HL-60 (cell line): ENCODE data around the gene S1PR3.

ENCODE experiments used
- DNase-seq, 2 experiments: peaks; one replicate each; pipeline ENCODE4 v3.0.0-alpha.2; 2010 to 2020; ENCODE audit warnings: low read depth in 1 of 2, low spot score in 1 of 2
- H3K27ac ChIP-seq: fragments of 250-450 bp; sonication (Bioruptor Pico); replicated peaks from 2 replicates; pipeline ENCODE4 v1.5.1; 2020; ENCODE audit warnings: mild to moderate bottlenecking, moderate library complexity
- H3K27me3 ChIP-seq: fragments of 250-450 bp; sonication (Bioruptor Pico); 2 replicates; pipeline ENCODE4 v1.5.1; 2021; ENCODE audit warnings: mild to moderate bottlenecking, moderate library complexity; ENCODE audit not compliant: insufficient read depth, poor library complexity, severe bottlenecking
- H3K4me3 ChIP-seq: replicated peaks from 2 replicates; pipeline ENCODE4 v1.5.1; 2011; ENCODE audit warnings: mild to moderate bottlenecking, control low read depth, low read length; ENCODE audit not compliant: insufficient read depth
- GABPA ChIP-seq: IDR thresholded peaks from 2 replicates; pipeline ENCODE4 v1.6.1; 2012; ENCODE audit warnings: low read depth
- POLR2AphosphoS5 ChIP-seq: IDR thresholded peaks from 2 replicates; pipeline ENCODE4 v1.6.1; 2012; ENCODE audit warnings: low read depth
- SPI1 ChIP-seq: IDR thresholded peaks from 2 replicates; pipeline ENCODE4 v1.6.1; 2012; ENCODE audit warnings: low read depth, mild to moderate bottlenecking, borderline replicate concordance
- TF ChIP-seq, protein P1 (sequence below): IDR thresholded peaks from 2 replicates; pipeline ENCODE4 v1.6.1; 2012; ENCODE audit warnings: low read depth; ENCODE audit not compliant: insufficient replicate concordance
- TF ChIP-seq, protein P2 (sequence below): IDR thresholded peaks from one replicate; pipeline ENCODE4 v1.5.1; 2011; ENCODE audit warnings: low read length, control low read depth, inconsistent platforms; ENCODE audit not compliant: insufficient read depth

The S1PR3 gene

DNA sequence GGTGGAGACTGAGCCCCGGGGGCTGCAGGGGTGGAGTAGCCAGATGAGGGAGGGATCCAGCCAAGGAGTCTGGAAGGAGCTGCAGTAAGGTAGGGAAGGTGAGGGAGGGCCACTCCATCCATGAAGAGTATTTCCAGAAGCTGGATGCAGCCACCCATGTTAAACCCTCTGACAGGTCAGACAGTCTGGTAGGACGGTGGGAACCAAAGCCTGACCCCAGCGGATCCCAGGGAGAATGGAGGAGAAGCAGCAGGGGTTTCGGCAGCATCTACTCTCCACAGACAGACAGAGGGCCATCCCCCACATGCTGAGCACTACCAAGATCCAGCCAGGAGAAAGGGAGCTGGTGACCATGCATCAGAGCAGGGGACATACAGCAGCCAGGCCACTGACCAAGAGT lies 22.5 kb upstream of the S1PR3 start:
- TF ChIP-seq, protein P1, sequence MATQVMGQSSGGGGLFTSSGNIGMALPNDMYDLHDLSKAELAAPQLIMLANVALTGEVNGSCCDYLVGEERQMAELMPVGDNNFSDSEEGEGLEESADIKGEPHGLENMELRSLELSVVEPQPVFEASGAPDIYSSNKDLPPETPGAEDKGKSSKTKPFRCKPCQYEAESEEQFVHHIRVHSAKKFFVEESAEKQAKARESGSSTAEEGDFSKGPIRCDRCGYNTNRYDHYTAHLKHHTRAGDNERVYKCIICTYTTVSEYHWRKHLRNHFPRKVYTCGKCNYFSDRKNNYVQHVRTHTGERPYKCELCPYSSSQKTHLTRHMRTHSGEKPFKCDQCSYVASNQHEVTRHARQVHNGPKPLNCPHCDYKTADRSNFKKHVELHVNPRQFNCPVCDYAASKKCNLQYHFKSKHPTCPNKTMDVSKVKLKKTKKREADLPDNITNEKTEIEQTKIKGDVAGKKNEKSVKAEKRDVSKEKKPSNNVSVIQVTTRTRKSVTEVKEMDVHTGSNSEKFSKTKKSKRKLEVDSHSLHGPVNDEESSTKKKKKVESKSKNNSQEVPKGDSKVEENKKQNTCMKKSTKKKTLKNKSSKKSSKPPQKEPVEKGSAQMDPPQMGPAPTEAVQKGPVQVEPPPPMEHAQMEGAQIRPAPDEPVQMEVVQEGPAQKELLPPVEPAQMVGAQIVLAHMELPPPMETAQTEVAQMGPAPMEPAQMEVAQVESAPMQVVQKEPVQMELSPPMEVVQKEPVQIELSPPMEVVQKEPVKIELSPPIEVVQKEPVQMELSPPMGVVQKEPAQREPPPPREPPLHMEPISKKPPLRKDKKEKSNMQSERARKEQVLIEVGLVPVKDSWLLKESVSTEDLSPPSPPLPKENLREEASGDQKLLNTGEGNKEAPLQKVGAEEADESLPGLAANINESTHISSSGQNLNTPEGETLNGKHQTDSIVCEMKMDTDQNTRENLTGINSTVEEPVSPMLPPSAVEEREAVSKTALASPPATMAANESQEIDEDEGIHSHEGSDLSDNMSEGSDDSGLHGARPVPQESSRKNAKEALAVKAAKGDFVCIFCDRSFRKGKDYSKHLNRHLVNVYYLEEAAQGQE: no peak
- TF ChIP-seq SPI1 (no peak), GABPA (no peak), POLR2AphosphoS5 (no peak)
- TF ChIP-seq, protein P2, sequence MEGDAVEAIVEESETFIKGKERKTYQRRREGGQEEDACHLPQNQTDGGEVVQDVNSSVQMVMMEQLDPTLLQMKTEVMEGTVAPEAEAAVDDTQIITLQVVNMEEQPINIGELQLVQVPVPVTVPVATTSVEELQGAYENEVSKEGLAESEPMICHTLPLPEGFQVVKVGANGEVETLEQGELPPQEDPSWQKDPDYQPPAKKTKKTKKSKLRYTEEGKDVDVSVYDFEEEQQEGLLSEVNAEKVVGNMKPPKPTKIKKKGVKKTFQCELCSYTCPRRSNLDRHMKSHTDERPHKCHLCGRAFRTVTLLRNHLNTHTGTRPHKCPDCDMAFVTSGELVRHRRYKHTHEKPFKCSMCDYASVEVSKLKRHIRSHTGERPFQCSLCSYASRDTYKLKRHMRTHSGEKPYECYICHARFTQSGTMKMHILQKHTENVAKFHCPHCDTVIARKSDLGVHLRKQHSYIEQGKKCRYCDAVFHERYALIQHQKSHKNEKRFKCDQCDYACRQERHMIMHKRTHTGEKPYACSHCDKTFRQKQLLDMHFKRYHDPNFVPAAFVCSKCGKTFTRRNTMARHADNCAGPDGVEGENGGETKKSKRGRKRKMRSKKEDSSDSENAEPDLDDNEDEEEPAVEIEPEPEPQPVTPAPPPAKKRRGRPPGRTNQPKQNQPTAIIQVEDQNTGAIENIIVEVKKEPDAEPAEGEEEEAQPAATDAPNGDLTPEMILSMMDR: no peak
- H3K27me3 ChIP-seq: no peaks in the 10 kb centered on the region
- DNase-seq: no peak
- H3K4me3 ChIP-seq: no peak overlapping the region
- no peak overlapping the region for H3K27ac ChIP-seq

DNA sequence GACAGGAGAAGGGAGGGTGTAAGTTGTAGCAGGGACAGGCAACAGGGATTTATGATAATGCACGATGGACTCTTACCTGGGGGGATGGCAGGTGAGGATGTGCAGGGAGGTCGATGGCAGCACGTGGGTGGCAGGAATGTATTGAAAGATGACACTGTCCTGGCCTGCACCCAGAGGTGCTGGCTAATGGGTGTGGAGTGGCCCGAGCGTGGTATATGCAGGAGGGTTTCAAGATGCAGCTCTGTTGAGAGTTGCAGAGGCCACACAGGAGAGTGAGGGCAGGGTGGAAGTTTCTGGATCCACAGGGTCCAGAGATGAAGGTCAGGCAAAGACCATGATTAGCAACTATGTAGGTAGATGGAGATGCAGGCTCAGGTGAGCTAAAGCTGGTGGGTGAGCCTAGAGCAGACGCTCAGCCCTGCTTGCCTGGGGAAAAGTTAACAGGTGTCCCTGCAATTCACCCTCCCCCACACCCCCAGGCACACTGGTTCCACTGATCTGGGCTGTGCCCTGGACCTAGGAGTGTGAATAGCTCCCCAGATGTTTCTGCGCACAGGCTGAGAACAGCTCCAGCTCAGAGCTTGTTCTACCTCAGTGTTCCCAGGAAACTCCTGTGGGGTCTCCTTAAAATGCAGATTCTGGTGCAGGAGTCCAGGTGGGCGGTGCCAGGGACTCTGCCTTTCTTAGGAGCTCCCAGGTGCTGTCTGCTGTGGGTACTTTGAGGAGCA lies 21.5 kb upstream of the S1PR3 start:
- no peak overlapping the region for H3K4me3 ChIP-seq
- no peak overlapping the region for H3K27ac ChIP-seq
- no peak for DNase-seq
- H3K27me3 ChIP-seq: no peaks in the 10 kb centered on the region
- TF ChIP-seq, protein P2: no peak
- TF ChIP-seq SPI1 (no peak), POLR2AphosphoS5 (no peak), GABPA (no peak)
- TF ChIP-seq, protein P1: no peak

DNA sequence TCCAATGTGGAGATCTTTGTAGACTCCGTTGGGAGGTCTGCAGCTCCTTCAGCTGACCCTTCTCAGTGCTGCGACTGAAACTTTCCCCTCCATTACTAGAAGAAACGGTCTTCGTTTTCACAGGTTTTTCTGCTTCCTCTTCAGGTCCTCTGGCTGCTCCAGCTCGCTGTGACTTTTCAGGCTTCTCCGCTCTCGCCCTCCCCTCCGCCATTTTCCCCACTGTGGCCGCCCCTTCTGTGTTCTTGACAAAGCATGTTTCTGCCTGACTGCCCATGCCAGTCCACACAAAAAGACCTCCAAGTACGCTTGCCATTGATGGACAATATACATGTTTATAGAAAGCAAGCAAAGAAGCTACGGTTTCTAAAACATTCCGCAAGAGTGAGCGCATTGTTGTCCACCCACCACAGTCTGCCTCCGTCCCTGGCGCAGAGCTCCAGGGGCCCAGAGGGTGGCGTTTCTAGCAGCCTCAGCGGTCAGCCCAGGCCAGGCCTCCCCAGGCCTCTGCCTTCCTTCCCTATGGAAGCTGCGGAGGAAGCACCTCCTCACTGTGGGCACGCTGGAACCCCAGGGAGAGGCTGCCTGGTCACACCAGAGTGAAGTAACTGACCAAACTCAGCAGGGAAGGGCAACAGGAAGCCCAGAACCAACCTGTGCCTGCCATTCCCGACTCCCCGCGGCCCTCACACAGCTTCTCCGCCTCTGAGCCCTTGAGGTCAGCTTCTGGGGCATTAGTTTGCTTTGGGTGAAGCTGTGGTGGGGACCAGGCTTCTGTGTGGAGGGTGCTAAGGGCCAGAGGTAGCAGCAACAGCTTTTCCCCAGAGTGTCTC lies 19.9 kb upstream of the S1PR3 start:
- Histone ChIP-seq H3K27ac (no peak overlapping the region), H3K27me3 (no peaks in the 10 kb centered on the region), H3K4me3 (no peak overlapping the region)
- DNase-seq: no peak
- TF ChIP-seq, protein P1: no peak
- no peak for TF ChIP-seq POLR2AphosphoS5
- TF ChIP-seq GABPA: no peak
